ENCODE data around the gene OLFML2A.

The OLFML2A gene

GRCh38 chr9:124779368-124780059 is 2.6 kb downstream of the OLFML2A start:
- DNase-seq, result no peak

GRCh38 chr9:124780060-124780756 is 3.3 kb downstream of the OLFML2A start:
- no peak for DNase-seq

- DNase-seq, result no peak
Measured at GRCh38 chr9:124780757-124781151, 3.8 kb downstream of the OLFML2A start.

GRCh38 chr9:124781967-124782660 is 5.2 kb downstream of the OLFML2A start:
- DNase-seq, result no peak

- DNase-seq, result no peak
Measured at GRCh38 chr9:124782661-124783574, 6.0 kb downstream of the OLFML2A start.

- no peak for DNase-seq
Measured at GRCh38 chr9:124783830-124784229, 6.9 kb downstream of the OLFML2A start.

GRCh38 chr9:124784509-124784908 is 7.6 kb downstream of the OLFML2A start:
- no peak for DNase-seq

GRCh38 chr9:124786881-124787573 is 10.1 kb downstream of the OLFML2A start:
- no peak for DNase-seq

GRCh38 chr9:124788542-124789217 is 11.7 kb downstream of the OLFML2A start:
- no peak for DNase-seq

- DNase-seq, result no peak
Measured at GRCh38 chr9:124789531-124789930, 12.6 kb downstream of the OLFML2A start.

GRCh38 chr9:124790301-124790700 is 13.4 kb downstream of the OLFML2A start:
- DNase-seq, result no peak

- no peak for DNase-seq
Measured at GRCh38 chr9:124790801-124791505, 14.0 kb downstream of the OLFML2A start.

GRCh38 chr9:124792257-124793014 is 15.5 kb downstream of the OLFML2A start:
- DNase-seq, result no peak

- DNase-seq, result no peak
Measured at GRCh38 chr9:124793015-124793541, 16.1 kb downstream of the OLFML2A start.

GRCh38 chr9:124794902-124795491 is 18.1 kb downstream of the OLFML2A start:
- DNase-seq, result no peak

GRCh38 chr9:124795881-124796431 is 19.0 kb downstream of the OLFML2A start:
- no peak for DNase-seq

GRCh38 chr9:124797343-124798103 is 20.6 kb downstream of the OLFML2A start:
- DNase-seq, result no peak

- DNase-seq, result no peak
Measured at GRCh38 chr9:124799274-124800006, 22.5 kb downstream of the OLFML2A start.

All from NCI-H1417 treated with DMSO at 0.1 percent for 48 hours (cell line).